HT-29 (cell line): ENCODE data around the gene DBF4B. TPM values are rescaled to one million over a fixed set of nuclear protein-coding genes. Genes with fewer than 3 reads are reported as not detected.
"Not testable (repeated sequence)": the region's sequence is repeated elsewhere in the genome, so short reads cannot be mapped to it uniquely, and the experiment has no call there.

Experiments
- DNase-seq: peaks from one replicate; pipeline ENCODE4 v3.0.0-alpha.2; 2015; ENCODE audit warnings: low spot score
- total RNA-seq: library from RNA; depleted of rRNA; stranded (reverse); fragments of >200 nt; shearing (Covaris generic); gene quantifications from 2 replicates; pipeline ENCODE4 v1.2.3, GENCODE V29; 2014

The DBF4B gene
- total RNA-seq, 1 experiment from 2014 or later: 11.8 TPM

GRCh38 chr17:44733753-44734152 lies 25.3 kb downstream of the DBF4B start:
- peak; percentile 26 for DNase-seq

DNA sequence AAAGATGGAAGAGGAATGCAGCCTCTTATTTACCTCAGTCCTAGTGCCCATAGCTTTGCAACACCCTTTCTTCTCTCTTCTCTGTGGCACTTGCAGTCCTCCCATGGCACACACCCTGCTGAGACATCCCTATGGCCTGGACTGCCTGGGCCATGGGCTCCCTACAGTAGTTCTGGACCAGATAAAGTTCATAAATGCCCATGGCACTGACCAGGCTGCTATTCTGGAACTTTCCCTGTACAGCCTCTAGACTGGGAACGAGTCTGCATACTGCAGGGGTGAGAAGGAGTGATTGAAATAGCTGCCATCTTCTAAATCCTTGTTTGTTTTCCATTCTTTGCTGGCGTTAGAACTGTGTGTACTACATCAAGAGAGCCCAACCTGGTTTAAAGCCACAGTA lies 25.8 kb downstream of the DBF4B start:
- DNase-seq: no peak

DNA sequence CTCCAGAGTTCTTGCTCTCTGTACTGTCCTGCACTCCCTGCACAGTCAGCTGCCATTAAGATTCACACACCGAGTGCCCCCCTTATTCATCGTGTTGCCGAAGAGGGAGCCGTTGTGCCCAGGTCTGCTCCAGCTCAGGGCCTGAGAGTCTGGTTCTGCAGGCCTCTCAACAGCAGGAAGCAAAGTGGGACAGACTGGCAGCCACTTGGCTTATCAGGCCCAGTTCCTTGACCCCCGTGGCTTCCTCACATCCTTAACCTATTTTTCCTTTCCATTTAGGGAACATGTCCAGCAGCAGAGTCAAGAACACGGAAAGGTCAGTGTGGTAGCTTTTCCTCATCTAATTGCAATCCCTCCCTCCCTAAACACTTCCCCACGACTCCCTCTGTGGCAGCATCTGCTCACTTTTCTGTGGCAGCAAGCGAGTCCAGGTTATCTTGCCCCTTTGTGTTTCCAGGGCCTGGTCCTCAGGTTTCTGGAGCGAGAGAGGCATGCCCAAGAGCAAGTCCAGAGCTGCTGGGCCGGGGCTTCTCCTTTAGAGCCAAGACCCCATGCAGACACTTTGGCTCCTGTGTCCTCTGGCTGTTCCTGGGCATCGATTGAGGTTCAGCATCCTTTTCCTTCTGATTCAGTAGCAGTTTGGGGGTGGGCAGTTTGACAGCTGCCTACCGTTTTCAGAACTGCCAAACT lies 28.2 kb downstream of the DBF4B start:
- DNase-seq: no peak

- no peak for DNase-seq
Measured at GRCh38 chr17:44738214-44738906, 29.9 kb downstream of the DBF4B start.

GRCh38 chr17:44741316-44741715 lies 32.9 kb downstream of the DBF4B start:
- no peak for DNase-seq

- DNase-seq: no peak
Measured at GRCh38 chr17:44745301-44745700, 36.8 kb downstream of the DBF4B start.

DNA sequence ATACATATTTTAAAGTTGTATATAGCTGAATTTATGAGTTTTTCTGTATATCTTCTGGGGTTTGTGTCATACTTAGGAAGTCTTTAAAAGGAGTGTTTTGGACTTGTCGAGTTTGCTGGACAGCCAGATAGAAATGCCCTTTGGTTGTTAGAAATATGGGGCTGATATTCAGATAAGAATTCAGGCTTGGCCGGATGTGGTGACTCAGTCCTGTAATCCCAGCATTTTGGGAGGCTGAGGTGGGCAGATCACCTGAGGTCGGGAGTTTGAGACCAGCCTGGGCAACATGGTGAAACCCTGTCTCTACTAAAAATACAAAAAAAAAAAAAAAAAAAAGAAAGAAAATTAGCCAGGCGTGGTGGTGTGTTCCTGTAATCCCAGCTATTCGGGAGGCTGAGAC lies 37.3 kb downstream of the DBF4B start:
- DNase-seq: not testable (repeated sequence)

DNA sequence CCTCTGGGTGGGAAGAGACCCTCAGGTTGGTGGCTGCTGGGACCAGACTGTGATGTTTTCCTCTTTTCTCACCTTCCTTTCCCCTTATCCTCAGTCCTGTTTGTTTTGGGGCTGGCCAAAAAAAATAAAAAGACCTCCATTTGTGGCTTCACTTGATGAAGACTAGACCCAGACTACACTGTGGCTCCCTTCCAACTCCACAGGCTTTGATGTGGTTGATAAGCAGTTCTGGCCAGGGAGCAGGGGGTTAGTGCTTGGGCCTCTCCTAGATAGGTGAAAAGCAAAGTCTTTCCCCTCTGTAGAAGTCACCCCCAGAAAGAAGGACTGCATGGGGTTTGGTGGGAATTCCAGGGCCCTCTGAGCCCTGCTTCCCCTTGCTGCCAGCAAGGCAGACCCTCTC lies 39.1 kb downstream of the DBF4B start:
- DNase-seq: no peak

DNA sequence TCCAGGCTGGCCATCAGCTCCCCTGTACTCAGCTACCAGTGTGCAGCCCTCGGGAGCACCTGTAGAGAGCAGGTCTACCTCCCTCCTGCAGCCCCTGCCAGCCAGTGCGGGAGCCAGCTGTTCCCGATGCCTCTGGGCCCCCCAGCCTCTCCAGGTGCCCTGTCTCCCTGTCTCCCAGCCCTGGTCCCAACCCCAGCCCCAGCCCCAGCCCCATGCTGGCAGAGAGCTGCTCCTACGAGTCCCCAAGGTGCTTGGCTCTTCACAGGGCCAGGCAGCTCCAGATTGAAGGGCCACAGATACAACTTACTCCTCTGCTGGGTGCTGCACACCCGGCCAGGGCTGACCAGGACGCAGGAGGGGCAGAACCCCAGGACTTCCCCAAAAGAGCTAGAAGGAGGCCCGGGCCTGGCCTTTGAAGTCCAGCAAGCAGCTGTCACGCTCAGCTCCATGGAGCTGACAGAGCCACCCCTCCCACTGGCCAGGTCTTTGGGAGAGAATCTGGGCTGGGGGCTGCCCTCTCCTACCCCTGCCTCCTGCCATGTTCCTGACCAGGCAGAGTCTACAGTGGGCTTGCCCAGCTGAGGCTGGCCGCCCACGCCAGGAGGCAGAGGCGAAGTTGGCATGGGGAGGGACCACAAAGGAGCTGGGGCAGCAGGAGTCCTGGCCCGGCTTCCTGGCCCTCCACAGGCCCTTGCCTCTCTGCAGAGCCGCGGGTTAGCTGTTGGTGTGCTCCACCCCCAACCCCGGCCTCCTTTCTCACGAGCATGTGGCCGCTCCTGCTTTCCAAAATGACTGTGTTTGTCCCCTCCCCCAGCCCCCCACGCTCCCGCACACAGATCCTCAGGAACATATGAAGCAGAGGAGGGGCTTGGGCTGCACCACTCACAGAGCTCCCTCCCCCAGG lies 40.9 kb downstream of the DBF4B start:
- DNase-seq: no peak

GRCh38 chr17:44749980-44750318 lies 41.5 kb downstream of the DBF4B start:
- no peak for DNase-seq

GRCh38 chr17:44751331-44751730 lies 42.9 kb downstream of the DBF4B start:
- DNase-seq: no peak

GRCh38 chr17:44751806-44752205 lies 43.3 kb downstream of the DBF4B start:
- DNase-seq: no peak

- DNase-seq: no peak
Measured at GRCh38 chr17:44752953-44753861, 44.7 kb downstream of the DBF4B start.

DNA sequence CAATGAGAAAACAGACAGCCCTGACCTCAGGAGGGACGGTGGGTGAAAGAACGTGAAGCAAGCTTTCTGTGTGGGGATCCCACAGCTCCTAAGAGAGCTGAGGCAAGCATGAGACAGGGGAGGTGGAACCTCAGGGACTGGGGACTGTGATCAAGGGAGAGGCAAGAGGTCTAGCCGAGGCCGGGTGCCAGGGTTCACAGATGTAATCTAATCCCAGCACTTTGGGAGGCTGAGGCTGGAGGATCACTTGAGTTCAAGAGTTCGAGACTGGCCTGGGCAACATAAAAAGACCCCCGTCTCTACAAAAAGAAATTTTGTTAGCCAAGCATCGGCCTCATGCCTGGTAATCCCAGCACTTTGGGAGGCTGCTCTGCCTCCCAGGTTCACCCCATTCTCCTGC lies 45.8 kb downstream of the DBF4B start:
- DNase-seq: no peak

- not testable (repeated sequence) for DNase-seq
Measured at GRCh38 chr17:44755180-44755579, 46.7 kb downstream of the DBF4B start.

DNA sequence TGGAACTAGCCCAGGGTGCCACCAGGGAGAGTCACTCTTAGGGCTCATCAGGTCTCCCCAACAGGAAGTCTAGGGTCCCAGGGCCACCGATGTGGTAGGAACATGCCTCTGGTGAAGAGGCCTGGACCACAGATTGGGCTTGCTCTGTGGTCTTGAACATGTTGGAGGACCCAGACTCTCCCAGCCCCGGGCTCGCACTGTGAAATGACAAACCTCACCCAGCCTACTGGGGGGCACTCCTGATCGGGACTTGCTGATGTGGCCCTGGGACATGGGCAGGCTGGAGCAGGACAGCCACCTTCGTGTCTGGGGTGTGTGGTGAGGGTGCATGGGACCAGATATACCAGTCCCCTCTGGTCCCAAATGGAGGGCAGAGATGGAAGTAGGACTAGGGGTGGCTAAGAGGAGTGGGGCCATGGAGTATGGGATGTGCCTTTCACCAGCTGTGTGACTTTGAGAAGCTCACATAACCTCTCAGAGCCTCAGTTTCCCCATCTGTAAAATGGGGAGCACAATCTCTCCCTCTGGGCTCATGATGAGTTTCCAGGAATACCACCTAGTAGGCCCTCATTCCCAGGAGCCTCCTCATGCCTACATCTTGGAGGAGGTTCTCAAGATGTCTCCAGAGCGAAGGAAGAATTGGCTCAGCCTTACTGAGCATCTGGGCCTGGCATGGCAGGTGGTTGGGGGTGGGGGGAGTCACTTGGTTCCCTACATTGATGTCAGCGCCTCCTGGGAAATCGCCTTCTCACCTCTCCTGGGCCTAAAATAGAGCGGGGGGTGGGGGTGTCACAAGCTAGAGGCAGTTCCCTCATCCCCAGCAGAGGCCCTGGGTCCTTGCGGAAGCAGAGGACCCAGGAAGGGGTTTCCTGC lies 48.8 kb downstream of the DBF4B start:
- no peak for DNase-seq

GRCh38 chr17:44757918-44758413 lies 49.5 kb downstream of the DBF4B start:
- DNase-seq: no peak

GRCh38 chr17:44758414-44759085 lies 50.1 kb downstream of the DBF4B start, which contains the start of gene ADAM11:
TSS of gene ADAM11 (plus strand) at chr17:44758988. CDS start at chr17:44759200, 212 bp downstream.
- DNase-seq: no peak
